DND-41 (cell line): ENCODE measurements around the gene BIRC2.

Experiments used
- CTCF ChIP-seq: IDR thresholded peaks from 2 replicates; pipeline ENCODE4 v1.5.1; 2012; ENCODE audit warnings: borderline replicate concordance, low read length, moderate library complexity, mild to moderate bottlenecking; ENCODE audit not compliant: poor library complexity, severe bottlenecking; ENCODE audit errors: extremely low read depth
- EZH2 ChIP-seq: IDR thresholded peaks from 3 replicates; pipeline ENCODE4 v1.6.1; 2012; ENCODE audit warnings: borderline replicate concordance, low read depth, mild to moderate bottlenecking, moderate library complexity, low read length, inconsistent platforms; ENCODE audit not compliant: severe bottlenecking

DNA sequence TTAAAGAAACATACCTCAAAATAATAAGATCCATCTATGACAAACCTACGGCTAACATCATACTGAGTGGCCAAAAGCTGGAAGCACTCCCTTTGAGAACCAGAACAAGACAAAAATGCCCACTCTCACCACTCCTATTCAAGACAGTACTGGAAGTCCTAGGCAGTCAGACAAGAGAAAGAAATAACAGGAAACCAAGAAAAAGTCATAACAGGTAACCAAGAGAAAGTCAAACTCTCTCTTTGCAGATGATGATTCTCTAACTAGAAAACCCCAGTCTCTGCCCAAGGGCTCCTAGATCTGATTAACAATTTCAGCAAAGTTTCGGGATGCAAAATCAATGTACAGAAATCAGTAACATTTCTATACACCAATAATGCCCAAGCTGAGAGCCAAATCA lies 70.0 kb downstream of the BIRC2 start:
- TF ChIP-seq EZH2 (no peak), CTCF (no peak)
